ENCODE data around the gene SESN3.
"Not testable (repeated sequence)": the region's sequence is repeated elsewhere in the genome, so short reads cannot be mapped to it uniquely, and the experiment has no call there.

Gene SESN3

GRCh38 chr11:95212609-95213008, 18.4 kb downstream of the SESN3 start:
- DNase-seq = no peak

DNA sequence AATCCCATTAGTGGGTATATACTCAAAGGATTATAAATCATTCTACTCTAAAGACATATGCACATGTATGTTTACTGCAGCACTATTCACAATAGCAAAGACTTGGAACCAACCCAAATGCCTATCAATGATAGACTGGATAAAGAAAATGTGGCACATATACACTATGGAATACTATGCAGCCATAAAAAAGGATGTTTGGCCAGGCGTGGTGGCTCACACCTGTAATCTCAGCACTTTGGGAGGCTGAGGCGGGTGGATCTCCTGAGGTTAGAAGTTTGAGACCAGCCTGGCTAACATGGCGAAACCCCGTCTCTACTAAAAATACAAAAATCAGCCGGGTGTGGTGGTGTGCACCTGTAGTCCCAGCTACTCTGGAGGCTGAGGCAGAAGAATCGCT, 21.5 kb downstream of the SESN3 start:
- not testable (repeated sequence) for DNase-seq

GRCh38 chr11:95200781-95201457, 30.1 kb downstream of the SESN3 start:
- DNase-seq = no peak

- DNase-seq = no peak
These were observed 35.2 kb downstream of the SESN3 start for GRCh38 chr11:95195831-95196230.

DNA sequence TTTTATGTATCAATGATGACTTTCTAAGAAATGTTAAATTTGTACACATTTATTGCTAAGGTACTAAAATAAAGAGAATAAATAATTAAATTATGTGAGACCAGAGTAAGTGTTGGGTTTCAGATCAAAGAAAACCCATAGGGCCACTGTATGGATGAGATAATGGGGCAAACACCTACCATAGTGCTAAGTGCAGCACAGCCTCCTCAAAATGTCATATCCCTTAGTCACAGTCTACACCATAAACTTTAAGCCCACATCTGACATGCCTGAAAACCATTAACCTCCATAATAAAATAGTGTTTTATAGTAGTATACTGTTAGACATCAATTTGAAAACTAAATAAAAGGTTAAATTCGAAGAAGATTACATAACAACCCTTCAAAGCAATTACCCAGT, 37.5 kb downstream of the SESN3 start:
- DNase-seq = no peak

GRCh38 chr11:95192717-95193116, 38.3 kb downstream of the SESN3 start:
- no peak for DNase-seq

DNA sequence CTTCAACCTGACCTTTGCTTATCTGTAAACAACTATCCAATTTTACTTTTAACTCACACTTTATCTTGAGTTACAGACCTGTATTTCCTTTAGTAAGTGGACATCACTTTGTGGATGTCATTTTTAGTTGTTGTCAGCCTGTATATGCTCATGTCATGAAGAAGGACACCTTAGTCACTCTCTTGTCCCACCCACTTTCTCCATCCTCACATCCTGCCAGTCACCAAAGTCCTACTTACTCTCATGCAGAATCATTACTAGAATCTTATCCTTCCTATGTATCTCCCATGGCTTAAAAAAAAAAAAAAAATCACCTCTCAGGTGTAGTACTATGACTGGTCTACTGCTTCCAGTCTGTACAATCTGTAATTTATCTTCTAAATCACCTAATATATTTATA, 43.3 kb downstream of the SESN3 start:
- no peak for DNase-seq

DNA sequence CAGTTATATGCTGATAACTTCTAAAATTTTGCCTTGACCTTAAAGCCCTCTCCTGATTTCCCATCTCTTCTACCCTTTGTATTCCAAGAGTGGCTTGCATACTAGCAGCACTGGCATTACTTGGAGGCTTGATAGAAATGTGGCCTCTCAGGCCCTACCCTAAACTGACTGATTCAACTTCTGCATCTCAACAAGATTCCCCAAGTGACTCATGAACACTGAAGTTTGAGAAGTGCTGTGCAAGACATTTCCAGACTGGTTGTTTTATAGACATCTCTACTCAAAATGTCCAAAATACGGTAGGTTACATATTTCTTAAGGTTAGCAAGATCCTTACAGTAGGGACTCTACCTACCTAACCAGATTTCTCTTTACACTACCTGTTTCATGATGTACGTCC, 48.6 kb downstream of the SESN3 start:
- no peak for DNase-seq

DNA sequence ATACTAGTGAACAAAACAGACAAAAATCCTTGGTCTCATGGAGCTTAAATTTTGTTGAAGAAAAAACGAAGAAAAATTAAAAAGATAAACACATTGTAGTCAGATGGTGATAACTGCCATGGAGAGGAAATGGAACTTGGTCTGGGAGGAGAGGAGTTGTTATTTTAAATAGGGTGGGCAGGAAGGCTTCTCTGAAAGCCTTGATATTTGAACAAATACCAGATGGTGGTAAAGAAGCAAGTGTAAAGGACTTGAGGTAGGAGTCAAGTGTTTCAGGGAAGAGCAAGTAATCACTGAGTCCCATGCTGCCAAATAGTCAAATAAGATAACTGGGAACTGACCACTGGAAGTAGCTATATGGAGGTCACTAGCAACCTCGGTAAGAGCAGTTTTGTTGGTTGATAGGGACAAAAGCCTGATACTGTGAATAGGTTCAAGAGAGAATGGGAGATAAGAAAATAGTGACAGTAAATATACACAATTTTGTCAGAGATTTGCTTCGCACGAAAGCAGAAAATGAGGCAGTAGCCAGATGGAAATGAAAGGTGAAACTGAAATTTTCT, 55.1 kb downstream of the SESN3 start:
- DNase-seq = no peak

DNA sequence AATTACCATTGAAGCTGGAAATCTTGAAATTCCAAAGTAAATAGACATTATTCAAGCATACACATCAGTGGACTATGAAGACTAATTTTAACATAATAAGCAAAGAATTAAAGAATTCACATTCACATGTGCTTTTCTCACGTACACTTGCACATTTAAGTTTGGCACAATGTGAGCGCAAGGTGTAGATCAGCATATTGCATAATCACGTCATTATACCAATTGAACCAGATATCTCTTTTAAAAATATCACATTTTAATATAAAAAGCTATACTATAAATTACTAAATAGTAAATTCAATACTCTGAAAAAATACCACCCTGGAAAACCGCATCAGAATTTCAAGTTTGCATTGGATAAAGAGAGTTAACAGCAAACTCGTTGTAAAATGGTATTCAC, 60.7 kb downstream of the SESN3 start:
- DNase-seq = no peak

DNA sequence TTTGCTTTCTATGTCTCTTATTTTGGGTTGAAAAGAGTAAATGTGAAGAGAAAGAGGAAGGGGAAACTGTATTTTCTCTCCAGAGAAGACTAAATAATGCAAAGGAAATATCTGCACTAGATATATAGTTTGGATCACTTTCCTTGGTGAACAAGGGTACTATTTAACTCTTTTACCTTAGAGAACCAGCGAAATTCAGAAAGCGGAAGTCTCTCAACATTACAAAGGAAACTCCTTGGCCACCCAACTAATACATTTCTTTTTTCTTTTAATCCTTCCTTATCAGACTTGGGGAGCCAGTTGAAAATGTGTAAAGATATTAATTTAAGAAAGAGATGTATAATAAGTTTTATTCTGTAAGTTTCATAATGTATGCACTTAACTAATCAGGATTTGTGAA, 64.2 kb downstream of the SESN3 start:
- DNase-seq = no peak

GRCh38 chr11:95165638-95166037, 65.4 kb downstream of the SESN3 start:
- DNase-seq = no peak

- DNase-seq = no peak
These were observed 67.9 kb downstream of the SESN3 start for GRCh38 chr11:95163106-95163505.

DNA sequence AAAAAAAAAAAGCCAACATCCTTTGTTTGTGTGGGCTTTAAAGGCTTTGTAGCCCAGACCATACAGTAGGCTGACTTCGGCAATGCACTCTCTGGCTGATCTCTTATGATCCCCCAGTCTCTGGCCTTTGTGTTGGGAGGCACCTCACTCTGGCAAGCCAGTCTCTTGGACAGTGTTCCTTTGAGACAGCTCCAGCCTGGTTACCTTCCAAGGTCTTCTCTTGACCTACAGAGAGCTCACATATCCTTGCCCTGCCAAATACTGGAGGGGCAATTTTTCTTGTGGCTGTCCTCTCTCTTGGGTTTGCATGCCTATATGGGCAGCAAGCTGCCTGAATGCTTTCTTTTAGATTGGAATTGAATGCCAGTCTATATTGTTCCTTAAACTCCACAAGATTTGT, 69.8 kb downstream of the SESN3 start:
- no peak for DNase-seq

- no peak for DNase-seq
These were observed 73.2 kb downstream of the SESN3 start for GRCh38 chr11:95157824-95158223.

- no peak for DNase-seq
These were observed 74.0 kb downstream of the SESN3 start for GRCh38 chr11:95156916-95157541.

GRCh38 chr11:95156133-95156721, 74.8 kb downstream of the SESN3 start:
- no peak for DNase-seq

GRCh38 chr11:95155385-95155784, 75.6 kb downstream of the SESN3 start:
- DNase-seq = no peak

DNA sequence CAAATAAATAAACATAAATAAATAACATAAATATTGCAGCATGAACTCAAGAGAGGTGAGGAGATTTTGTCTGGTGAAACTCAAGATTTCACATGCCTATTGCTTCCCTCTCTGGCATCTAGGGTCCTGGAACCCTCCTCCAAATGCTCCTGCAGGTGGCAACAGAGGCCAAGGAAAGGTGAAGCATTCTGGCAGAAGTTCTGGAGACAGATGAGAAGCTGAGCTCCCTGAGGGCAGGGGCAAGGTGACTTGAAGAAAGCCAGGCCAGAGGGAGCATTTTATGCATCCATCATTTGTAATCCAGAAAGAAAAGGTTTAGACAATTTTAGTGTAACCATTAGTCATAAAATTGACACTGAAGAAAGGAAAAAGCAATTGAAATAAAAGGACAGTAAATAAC, 76.5 kb downstream of the SESN3 start:
- DNase-seq = peak; percentile 34

DNA sequence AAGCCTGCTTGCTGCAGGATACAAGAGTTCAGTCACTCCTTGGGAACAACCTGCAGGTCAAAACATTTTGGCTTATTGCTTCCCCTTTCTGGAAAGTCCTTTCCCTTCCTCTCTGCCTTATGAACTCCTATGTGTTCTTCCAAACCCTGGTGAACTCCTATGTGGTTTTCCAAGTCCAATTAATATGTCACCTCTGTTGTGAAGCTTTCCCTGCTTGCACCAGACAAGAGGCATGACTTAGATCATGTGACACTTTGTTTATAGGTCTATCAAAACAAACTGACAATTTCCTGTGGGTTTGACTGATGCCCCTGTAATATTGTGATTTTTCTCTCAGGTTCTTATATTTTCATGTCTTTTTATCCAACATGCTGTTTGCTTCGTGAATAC, 77.2 kb downstream of the SESN3 start:
- no peak for DNase-seq

DNA sequence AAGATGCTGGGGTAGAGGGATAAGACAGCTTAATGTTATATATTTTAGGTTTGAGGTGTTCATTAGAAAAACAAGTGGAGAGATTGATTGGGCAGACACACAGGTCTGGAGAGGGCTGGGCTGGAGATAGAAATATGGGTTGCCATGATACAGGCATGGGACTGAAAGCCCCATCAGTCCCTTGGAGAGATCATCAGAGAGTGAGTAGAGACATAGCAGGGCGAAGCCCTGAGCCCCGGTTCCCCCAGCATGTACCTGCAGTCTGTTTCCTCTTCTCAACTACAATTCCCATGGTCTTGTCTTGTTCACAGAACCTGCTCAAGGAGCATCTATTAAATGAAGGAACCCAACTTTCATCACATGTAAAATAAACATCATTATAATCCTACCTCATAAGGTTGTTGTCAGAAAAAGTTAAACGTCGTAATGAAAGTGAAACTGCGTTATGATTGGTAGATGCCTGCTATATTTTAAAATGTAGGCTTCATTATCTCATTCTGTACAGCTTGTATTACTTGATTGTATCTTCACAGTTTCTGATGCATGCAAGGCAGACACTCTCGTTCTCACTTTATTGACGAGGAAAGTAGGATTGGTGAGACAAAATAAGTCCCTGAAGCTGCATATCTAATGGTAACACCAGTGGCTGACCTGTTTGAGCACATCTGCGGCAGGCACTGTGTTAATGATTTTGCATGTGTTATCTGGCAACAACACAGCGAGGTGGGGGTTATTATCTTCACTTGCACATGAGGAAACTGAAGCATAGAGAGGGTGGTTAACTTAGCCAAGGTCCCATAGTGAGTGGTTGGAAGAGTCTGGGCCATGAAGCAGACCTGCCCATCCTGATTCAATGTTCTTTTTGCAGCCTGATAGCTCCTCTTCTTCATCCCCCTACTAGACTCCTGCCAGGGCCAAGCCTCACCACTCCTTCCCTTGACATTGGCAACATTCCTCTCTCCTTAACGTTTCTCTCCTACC, 77.8 kb downstream of the SESN3 start:
- no peak for DNase-seq

DNA sequence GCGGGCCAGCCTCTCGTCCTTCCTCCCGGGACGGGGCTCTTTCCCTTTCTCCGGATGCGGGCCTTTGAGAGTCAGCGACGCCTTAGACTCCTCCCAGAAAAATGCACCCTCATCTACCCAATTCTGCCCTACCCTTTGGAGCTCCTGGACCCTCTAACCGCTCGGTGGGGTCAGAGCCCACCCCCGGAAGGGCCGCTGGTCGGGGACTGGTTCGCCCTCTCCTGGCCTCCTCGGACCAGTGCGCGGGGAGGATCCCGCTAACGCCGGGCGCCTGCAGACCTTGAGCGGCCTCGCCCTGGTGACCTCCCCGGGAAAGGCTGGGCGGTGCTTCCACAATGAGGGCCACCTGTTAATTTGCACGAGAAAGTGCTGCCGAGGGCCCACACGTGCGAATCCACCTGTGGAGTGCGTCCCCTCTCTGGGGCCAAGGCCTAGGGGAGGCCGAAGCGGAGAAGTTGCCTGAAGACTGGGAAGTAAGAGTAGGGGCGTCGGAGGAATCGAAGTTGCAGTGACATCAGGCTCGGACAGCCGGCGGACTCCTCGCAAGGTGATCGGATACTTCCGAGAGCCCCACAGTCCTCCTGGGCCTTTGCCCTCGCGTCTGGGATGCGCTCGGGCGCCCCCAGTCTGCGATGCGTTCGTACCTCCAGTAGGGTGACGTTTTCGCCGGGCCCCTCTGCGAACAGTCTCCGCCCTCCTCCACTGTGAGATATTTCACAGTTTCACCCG, 79.9 kb downstream of the SESN3 start:
- peak; percentile 87 for DNase-seq

All from HCEC 1CT (cell line).